ENCODE measurements around the gene C1orf56.

The C1orf56 gene

GRCh38 chr1:151002611-151003010, 44.9 kb upstream of the C1orf56 start:
- no peak overlapping the region for H3K4me3 ChIP-seq (ENCODE audit: low read length)
- TF ChIP-seq, protein P1, sequence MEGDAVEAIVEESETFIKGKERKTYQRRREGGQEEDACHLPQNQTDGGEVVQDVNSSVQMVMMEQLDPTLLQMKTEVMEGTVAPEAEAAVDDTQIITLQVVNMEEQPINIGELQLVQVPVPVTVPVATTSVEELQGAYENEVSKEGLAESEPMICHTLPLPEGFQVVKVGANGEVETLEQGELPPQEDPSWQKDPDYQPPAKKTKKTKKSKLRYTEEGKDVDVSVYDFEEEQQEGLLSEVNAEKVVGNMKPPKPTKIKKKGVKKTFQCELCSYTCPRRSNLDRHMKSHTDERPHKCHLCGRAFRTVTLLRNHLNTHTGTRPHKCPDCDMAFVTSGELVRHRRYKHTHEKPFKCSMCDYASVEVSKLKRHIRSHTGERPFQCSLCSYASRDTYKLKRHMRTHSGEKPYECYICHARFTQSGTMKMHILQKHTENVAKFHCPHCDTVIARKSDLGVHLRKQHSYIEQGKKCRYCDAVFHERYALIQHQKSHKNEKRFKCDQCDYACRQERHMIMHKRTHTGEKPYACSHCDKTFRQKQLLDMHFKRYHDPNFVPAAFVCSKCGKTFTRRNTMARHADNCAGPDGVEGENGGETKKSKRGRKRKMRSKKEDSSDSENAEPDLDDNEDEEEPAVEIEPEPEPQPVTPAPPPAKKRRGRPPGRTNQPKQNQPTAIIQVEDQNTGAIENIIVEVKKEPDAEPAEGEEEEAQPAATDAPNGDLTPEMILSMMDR (conservative IDR thresholded peaks at IDR 0.05; ENCODE audit: low read depth, low read length), result no peak
- DNase-seq (ENCODE audit: low read depth), result no peak

DNA sequence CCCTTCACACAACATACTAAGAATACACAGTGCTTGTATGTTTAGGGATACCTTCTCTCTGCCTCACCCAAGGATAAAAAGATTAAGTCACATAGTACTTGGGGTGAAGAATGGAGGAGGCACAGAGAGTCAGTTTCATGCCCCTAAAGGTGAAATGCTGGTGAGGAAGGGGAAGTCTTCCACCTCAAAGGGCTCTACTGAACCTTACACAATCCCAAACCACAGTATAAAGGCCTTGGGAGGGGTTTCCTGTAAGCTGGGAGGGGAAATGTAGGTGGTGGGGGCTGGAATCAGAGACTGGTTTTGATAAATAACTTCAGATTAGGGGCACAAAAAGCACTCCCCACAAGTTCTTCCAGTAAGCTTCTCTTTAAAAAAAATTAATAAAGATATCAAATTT, 44.4 kb upstream of the C1orf56 start:
- TF ChIP-seq, protein P1 (conservative IDR thresholded peaks at IDR 0.05; ENCODE audit: low read depth, low read length), result no peak
- DNase-seq (ENCODE audit: low read depth), result no peak
- no peak overlapping the region for H3K4me3 ChIP-seq (ENCODE audit: low read length)

DNA sequence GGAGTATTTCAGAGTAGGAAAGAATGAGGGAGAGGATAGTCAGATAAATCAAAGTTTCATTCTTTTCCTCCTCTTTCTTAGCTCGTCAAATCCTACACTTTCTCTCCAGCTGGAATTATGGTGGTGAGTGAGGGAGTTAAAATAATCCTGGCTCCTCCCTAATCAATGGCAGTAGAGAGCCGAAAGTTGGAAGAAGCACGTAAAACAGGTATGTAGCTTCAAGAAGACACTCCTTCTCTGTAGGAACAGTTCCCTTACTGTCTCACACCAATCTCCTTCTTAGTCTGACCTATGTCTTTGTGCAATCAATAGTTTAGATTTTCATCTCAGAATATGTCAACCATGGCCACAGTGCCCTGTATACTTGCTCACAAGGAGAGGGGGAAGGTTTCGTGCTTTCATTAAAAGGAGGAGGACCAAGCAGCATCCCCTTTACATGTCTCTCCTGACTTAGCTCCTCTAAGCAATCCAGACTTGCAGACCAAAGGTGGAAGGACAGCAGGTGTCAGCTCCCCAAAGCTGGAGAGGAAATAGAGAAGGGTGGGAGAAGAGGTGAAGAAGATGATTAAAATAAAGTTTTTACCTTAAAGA, 41.7 kb upstream of the C1orf56 start:
- H3K4me3 ChIP-seq (ENCODE audit: low read length), result peak overlapping the region; percentile 58
- DNase-seq (ENCODE audit: low read depth), result no peak
- TF ChIP-seq, protein P1 (conservative IDR thresholded peaks at IDR 0.05; ENCODE audit: low read depth, low read length), result no peak

GRCh38 chr1:151006327-151007052, 41.1 kb upstream of the C1orf56 start, which contains the start of gene MINDY1:
TSS of gene MINDY1 (minus strand) at chr1:151006902. CDS start at chr1:151002617, 4,285 bp downstream.
- H3K4me3 ChIP-seq (ENCODE audit: low read length), result peak within 1 kb of the TSS; percentile 58
- peak; percentile 72 for DNase-seq (ENCODE audit: low read depth)
- TF ChIP-seq, protein P1 (conservative IDR thresholded peaks at IDR 0.05; ENCODE audit: low read depth, low read length), result peak; percentile 72

GRCh38 chr1:151007853-151008243, 39.7 kb upstream of the C1orf56 start:
- no peak for DNase-seq (ENCODE audit: low read depth)
- peak overlapping the region; percentile 75 for H3K4me3 ChIP-seq (ENCODE audit: low read length)
- TF ChIP-seq, protein P1 (conservative IDR thresholded peaks at IDR 0.05; ENCODE audit: low read depth, low read length), result no peak

DNA sequence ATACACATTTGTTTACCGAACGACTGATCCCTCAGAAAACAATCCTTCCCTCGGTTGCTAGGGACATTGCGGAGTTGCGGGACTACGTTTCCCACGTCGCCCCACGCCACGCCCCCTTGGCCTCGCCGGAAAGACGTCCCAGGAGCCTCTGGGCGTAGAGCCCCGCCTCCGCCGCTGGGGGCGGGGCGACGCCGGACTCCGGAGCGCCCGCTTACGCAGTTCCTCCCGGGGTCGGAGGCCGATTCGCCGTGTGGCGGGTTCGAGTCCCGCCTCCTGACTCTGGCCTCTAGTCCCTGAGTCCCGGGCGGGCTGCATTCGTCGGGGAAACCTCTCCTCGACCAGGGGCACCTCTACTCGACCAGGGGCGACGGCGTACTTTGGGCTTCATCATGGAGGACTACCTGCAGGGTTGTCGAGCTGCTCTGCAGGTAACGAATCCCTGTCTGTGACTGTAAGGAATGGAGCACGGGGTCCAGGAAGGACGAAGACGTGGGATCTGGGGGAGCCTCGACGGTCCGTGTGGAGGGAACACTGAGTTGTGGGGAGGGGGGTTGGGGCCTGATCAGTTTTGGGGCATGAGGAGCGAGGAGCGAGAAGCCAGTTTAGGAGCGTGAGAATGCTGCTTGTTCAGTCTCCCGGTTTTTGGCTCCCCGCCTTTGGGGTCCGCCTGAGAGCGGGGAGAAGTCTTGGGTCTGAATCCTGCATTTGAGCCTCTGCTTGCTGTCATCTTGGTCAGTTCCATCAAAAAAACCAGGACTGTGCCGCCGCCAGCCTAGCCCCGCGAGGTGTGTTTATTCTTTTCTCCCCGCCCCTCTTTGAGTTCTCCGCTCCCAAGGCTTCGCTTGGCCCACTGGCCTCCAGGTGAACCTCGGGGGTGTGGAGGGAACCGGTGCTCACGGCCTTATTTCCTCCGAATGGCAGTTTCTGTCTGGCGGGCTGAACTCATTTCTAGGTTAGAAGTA, 39.0 kb upstream of the C1orf56 start, which contains the start of gene PRUNE1:
Gene PRUNE1, plus strand, starts transcription at position 206 of the 962 bp plus-strand sequence. Its CDS starts 184 bp downstream, at position 390.
- peak; percentile 82 for DNase-seq (ENCODE audit: low read depth)
- peak within 1 kb of the TSS; percentile 75 for H3K4me3 ChIP-seq (ENCODE audit: low read length)
- TF ChIP-seq, protein P1 (conservative IDR thresholded peaks at IDR 0.05; ENCODE audit: low read depth, low read length), result no peak

Measured in retinal pigment epithelial cell (primary cell).